NCI-H187 treated with DMSO at 0.1 percent for 48 hours (cell line): Measurements from ENCODE around the gene CEP44.
"Not testable (repeated sequence)": the region's sequence is repeated elsewhere in the genome, so short reads cannot be mapped to it uniquely, and the experiment has no call there.

Experiments
- DNase-seq: peaks from one replicate; lab custom pipeline; 2025; lab: John Stamatoyannopoulos, UW

Gene CEP44

DNA sequence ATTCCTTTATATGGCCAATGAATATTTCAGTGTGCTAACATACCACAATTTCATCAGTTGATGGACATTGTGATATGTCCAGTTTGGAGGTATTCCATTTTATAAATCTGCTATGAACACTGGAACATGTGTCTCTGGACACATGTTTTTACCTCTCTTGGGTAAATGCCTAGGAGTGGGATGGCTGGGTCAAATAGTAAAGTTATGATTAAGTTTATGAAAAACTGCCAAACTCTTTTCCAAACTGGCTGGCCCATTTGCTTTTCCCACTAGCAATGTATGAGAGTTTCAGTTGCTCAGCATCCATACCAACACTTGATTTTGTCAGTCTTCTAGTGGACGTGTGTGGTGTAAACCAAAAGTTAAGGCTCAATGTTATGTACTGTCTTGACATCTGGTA lies 40.5 kb downstream of the CEP44 start:
- DNase-seq = no peak

DNA sequence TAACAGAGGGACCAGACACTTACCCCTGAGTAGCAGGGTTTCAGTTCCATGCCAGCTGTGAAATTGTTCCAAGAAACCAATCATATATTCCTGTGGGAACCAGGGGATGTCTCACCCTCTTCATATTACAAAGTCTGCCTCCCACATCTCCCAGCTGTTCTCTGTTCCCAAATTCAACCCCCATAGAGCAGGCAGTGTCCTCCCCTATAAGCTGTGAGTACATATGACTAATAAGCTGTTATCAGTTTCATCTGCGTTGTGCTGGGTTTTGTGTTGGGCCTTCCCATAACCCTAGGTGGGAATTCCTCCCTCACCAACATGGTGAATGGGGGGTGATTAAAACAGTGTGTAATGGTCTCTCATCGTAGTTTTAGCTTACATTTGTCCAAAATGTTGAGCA lies 41.0 kb downstream of the CEP44 start:
- DNase-seq = no peak

DNA sequence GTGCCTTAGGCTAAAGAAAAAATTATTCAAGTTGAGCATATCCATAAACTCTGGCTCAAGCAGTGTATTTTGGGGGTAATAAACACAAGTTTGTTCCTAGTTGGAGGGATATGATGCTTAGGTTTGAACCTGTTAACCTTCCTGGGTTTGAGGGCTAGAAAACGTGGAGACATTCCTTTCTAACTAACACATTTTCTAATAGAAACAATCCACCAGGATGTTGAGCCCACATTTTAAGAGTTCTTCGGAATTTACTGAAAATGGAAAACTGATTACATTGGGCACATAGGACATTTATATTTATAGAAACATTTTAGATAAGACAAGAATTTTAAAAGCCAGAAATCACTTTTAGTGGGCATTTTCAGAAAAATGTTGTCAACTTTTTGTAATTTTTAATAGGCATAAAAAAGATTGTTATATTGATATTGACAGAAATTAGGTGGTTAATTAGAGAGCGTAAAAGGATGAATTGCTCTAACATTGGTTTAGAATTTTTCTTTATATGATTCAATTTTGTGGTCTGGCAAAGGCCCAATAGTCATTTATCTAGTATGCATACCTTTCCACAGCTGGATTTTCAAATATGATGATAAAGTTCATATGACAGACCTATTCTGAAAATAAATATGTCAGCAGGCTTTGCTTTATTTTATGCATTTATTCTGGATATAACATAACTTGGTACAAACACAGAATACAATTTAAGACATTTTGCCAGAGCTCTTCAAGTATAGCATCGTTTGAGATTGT lies 49.2 kb downstream of the CEP44 start:
- no peak for DNase-seq

DNA sequence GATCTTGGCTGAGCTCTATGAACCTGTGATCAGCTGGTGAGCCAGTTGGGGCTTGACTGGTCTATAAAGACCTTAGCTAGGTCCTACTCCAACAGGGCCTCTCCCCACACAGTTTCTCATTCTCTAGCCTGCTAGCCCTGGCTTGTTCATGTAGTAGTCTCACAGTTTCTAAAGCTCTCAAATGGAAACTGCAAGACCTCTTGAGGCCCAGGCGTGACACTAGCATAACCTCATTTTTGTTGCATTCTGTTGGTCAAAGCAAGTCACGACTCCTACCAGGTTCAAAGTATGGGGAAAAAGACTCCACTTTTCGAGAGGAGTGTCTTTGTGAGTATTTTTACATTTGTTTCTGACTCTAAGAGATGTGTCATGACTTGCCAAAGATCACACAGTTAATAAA lies 50.9 kb downstream of the CEP44 start:
- no peak for DNase-seq

DNA sequence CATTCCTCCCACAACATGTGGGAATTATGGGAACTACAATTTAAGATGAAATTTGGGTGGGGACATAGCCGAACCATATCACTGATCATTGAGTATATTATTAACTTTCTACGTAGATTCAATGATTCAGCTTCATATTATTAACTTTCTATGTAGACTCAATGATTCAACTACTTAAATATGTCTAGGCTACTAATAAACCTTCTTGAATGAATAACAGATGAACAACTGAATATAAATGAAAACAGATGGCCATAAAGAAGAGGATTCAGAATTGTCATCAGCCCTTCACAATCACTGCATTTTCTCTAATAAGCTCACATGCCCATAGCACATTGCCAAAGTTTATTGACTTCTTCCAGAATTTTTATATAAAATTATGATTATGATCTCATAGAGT lies 57.0 kb downstream of the CEP44 start:
- DNase-seq = no peak

DNA sequence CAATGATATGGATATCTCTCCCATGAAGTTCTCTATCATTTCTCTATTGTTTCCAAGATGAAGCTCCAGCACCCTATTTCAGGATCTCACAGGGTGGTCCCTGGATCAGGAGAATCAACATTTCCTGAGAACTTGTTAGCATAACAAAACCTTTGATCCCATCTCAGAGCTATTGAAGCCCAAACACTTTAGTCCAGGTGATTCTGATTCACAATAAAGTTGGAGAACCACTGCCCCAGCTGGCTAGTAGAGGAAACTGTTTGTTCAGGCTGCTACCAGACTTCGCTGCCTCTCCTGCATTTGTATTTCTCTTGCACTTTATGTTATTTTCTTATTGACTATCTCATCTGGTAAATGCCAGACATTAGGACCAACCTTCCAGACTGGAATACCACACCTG lies 65.4 kb downstream of the CEP44 start:
- DNase-seq = no peak

DNA sequence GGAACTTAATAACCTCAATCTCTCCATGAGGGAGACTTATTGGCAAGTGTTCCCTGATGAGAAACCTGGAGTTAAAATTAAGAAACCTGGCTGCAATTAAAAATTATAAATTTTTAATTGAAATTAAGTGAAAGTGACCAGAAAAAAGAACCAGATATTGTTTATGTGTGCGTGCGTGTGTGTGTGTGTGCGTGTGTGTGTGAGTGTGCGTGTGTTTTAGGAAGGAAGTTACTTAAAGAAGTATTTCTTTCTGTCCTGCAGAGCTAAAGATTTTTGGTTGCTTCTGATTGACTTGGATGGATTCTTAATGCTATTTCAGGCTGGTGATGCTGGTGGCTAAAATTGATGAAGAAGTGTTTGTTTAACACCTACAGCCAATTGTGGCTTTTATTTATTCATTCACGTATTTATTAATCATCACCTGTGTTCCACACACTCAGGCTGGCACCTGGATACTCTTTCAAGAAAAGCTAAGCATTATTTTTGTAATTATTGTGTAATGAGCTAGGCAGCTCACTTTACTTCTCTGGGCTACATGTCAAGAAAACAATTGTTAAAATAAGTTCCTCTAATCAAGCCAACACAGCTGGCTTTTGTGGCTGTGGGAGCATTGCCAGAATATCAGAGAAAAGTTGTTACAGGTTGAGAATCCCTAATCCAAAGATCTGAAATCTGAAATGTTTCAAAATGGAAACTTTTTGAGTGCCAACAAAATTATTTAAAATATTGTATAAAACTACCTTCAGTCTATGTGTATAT lies 68.5 kb downstream of the CEP44 start:
- no peak for DNase-seq

DNA sequence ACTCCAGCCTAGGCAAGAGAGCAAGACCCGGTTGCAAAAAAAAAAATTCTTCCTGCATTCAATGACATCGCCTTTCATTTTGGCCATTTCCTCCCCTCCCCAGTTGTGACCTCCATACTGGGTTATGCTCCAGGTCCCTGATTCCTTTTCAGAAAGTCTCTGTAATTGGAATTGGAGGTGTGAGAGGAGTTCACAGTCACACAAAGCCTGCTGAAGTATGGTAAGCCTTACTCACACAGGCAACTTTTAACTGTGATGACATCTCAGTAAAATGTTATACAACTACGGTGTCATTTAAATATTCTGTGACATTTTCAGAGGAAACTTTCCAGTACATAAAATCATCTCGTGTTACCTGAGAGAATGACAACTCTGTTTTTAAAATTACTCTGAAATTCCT lies 73.6 kb downstream of the CEP44 start:
- no peak for DNase-seq

DNA sequence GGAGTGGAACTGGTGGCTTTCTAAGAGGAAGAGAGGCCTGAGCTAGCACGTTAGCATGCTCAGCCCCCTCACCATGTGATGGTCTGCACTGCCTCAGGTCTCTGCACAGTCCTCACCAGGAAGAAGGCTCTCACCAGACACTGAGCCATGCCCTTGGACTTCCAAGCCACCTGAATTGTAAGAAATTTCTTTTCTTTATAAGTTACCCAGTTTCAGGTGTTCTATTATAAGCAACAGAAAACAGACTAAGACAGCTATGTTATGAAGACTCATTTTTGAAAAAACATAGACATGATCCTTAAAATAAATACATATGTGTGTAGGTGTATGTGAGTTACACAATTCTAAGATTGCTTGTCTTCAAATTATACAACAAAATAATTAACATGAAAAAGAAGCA lies 74.7 kb downstream of the CEP44 start:
- DNase-seq = no peak

DNA sequence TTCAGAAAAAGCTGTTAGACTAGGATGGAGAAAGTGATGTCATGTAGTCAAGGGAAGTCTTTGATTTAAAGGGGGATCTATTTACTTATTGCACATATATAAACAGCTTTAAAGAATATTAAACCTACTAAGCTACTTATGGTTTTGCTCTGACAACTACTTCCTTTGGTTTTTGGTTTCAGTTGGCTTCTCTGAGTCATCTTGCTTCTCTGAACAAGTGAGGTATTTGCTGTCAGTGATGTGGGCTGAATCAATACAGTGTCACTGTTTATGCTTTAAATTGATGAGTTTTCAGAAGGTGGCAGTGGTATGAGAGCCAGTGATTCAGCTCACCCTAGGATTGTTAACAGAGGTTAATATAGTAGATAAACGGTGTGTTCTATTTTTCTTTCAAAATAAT lies 75.1 kb downstream of the CEP44 start:
- DNase-seq = no peak

DNA sequence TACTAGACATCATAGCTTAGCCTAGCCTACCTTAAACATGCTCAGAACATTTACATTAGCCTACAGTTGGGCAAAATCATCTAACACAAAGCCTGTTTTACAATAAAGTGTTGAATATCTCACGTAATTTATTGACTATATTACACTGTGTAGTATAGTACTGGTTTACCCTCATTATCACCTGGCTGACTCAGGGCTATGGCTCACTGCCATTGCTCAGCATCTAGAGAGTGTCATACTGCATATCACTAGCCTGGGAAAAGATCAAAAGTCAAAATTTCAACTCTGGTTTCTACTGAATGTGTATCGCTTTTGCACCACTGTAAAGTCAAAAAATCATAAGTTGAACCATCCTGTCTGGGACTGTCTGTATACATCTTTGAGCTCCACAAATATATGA lies 78.6 kb downstream of the CEP44 start:
- no peak for DNase-seq

DNA sequence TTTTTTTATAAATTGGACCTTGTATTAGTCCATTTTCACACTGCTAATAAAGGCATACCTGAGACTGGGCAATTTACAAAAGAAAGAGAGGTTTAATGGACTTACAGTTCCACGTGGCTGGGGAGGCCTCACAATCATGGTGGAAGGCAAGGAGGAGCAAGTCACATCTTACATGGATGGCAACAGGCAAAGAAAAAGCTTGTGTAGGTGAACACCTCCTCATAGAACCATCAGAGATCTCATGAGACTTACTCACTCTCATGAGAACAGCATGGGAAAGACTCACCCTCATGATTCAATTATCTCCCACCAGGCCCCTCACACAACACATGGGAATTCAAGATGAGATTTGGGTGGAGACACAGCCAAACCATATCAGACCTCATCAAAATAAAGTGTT lies 80.1 kb downstream of the CEP44 start:
- DNase-seq = not testable (repeated sequence)

DNA sequence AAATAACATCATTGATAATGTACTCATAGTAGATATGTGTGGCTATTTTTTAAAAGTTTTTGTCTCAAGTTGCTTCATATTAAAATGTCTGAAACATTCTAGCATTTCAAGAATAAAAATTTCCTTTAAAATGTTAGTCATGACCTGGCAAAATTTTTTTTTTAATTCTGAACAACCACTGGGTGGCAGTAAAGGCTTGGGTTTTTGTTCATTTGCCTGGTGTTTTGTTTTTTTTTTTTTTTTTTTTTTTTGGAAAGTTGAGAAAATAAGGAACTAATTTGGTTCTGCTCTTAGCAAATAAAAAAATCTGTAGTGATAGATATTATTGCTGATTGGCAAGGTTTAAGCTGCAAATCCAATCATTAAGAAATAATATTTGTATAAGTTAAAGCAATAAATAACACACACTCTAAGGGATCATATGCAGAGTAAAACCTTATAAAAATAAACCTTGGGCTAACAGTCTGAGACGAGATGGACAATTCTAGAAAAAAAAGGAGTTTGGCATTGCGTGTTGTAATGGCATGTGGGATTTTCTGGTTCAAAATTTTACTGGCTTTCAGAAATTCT lies 81.4 kb downstream of the CEP44 start:
- DNase-seq = no peak

DNA sequence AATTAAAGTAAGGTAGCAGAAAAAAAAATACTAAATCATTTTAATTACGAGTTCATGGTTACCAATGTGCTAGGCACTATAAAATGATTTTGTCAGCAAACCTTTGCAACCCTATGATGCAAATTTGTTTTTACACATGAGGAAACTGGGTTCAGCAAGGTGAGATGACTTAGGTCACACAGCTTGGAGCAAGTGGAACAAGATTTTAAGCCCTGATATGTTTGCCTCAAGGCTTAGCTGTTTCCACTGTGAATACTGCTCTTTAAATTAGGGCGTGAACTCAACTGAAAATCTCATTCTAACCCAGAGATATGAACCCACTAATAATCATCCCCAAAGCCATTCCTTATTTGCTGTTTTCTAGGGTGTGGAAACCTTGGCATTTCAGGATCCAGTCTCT lies 86.3 kb downstream of the CEP44 start:
- DNase-seq = no peak

DNA sequence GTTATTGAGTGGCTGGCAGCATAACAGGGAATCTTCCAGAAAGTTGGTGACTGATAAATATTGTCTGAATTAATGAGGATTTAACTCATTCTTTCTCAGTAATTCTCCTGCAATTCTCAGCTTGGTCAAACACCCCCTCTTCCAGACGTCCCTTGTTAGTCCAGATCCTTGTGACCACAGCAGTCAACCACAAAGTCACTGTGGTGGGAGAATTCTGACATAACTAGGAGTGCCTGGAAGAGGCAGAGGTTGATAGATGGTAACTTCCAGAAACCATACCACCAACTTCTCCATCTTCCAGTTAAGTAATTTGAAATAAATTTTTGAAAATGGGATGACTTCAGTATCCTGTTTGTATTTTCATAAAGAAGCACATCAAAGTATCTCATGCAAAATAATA lies 90.1 kb downstream of the CEP44 start:
- DNase-seq = no peak

DNA sequence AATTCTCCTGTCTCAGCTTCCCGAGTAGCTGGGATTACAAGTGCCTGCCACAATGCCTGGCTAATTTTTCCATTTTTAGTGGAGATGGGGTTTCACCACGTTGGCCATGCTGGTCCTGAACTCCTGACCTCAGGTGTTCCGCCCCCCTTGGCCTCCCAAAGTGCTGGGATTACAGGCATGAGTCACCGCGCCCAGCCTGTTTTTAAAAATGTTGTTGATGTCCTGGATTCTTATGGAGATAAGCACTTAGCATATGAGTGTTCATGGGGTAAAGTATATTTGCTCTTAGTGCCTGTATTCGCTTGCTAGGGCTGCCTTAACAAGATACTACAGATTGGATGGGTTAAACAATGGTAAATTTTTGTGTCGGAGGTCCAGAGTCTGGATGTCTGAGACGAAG lies 91.7 kb downstream of the CEP44 start:
- DNase-seq = no peak

DNA sequence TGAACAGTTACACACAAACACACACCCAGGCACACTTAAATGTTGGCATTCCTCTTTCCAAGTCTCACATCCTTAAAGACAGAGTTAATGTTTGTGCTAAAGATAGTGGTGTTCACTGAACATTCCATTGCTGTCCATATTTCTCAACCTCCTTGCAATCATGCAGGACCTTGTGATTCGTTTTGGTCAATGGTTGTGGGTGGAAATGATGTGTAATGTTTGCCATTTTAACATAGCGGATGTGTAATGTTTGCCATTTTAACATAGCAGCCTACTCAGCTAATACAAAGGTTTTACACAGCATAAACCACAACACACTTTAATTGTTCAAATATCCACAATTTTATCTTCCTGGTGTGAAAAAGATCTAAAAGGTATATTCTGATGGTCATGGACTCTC lies 93.9 kb downstream of the CEP44 start:
- no peak for DNase-seq

DNA sequence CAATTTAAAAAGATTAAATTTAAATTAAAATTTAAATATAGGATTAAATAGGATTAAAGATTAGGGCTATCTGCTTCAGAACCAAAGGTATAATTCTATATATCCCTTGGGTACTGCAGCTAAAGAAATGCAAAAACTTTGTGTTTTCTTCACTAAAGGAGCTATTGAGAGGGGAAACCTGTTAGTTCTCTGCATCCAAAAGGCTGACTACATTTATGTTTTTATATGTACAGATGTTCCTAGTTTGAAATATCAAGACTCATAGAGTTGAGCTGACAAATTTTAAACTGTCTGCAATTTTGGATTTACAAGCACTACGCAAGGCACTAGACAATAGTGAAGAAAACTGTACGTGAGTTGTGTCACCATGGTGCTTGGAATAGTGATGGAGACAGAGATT lies 95.2 kb downstream of the CEP44 start:
- no peak for DNase-seq

DNA sequence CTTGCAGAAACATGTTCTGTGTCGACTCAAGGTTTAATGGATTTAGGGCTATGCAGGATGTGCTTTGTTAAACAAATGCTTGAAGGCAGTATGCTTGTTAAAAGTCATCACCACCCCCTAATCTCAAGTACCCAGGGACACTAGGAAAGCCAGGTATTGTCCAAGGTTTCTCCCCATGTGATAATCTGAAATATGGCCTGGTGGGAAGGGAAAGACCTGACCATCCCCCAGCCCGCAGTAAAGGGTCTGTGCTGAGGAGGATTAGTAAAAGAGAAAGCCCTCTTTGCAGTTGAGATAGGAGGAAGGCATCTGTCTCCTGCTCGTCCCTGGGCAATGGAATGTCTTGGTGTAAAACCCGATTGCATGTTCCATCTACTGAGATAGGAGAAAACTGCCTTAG lies 96.5 kb downstream of the CEP44 start:
- not testable (repeated sequence) for DNase-seq

DNA sequence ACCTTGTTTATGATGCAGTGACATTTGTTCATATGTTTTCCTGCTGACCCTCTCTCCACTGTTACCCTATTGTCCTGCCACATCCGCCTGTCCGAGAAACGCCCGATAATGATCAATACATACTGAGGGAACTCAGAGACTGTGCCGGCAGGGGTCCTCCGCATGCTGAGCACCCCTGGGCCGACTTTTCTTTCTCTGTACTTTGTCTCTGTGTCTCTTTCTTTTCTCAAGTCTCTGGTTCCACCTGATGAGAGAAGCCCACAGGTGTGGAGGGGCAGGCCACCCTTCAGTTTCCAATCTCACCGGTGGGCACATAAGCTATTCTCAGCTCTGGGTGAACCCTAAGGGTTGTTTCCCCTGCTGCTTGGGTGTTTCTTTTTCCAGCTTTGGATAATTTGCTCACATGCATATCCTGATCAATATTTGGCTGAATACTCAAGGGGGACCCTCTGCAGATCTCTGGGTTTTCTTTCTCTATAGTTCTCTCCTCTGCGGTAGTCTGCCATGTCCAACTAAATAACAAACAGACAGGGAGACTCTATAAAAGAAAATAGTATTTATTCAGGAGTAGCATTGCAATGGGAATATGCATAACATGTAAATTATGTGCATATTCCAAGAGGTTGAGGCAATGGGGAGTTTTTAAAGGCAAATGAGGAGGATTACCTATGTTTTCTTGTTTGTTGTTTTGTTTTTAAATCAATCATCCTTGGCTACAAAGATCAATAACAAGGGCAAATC lies 97.2 kb downstream of the CEP44 start:
- no peak for DNase-seq

DNA sequence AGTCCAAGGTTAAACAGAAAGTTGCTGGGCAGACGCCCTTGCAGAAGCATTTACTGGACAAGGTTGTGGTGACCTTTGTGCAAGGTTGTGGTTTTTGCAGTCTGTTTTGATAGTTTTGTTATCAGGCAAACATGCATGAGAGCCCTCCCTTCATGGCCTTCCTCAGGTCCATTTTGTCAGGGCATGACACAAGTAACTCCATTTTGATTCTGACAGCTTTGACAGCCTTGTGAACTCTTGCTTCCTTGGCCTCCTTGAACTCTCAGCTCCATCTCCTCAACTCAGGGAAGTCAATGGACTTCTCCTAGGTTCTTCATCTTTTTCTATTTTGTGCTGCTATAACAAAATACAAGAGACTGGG lies 97.7 kb downstream of the CEP44 start:
- no peak for DNase-seq
